HFF-Myc (cell line): Measurements from ENCODE around the gene THBS3.
"Not testable (repeated sequence)": the region's sequence is repeated elsewhere in the genome, so short reads cannot be mapped to it uniquely, and the experiment has no call there.

Source experiments
- DNase-seq: peaks from one replicate; pipeline ENCODE4 v3.0.0-alpha.2; 2011; ENCODE audit warnings: low read depth; ENCODE audit errors: extremely low read depth
- H3K4me3 ChIP-seq: replicated peaks from 2 replicates; pipeline ENCODE4 v1.5.1; 2011; ENCODE audit warnings: low read depth, mild to moderate bottlenecking, control low read depth, low read length
- CTCF ChIP-seq: IDR thresholded peaks from 2 replicates; pipeline ENCODE4 v1.5.1; 2012; ENCODE audit warnings: mild to moderate bottlenecking, low read depth, low read length, control low read depth; ENCODE audit errors: missing control alignments

Gene THBS3

GRCh38 chr1:155253208-155253607, 45.5 kb upstream of the THBS3 start:
- TF ChIP-seq CTCF: no peak
- no peak for DNase-seq
- H3K4me3 ChIP-seq: peak overlapping the region; percentile 82

- no peak for DNase-seq
- H3K4me3 ChIP-seq: no peak overlapping the region
- no peak for TF ChIP-seq CTCF
Observed at GRCh38 chr1:155251566-155251965, 43.9 kb upstream of the THBS3 start.

GRCh38 chr1:155250633-155251449, 43.1 kb upstream of the THBS3 start:
- no peak for DNase-seq
- TF ChIP-seq CTCF: peak; percentile 100
- no peak overlapping the region for H3K4me3 ChIP-seq

GRCh38 chr1:155250246-155250632, 42.5 kb upstream of the THBS3 start:
- H3K4me3 ChIP-seq: no peak overlapping the region
- no peak for DNase-seq
- TF ChIP-seq CTCF: no peak

GRCh38 chr1:155247667-155248553, 40.2 kb upstream of the THBS3 start:
- H3K4me3 ChIP-seq: no peak overlapping the region
- no peak for TF ChIP-seq CTCF
- DNase-seq: no peak

GRCh38 chr1:155246796-155247195, 39.1 kb upstream of the THBS3 start:
- H3K4me3 ChIP-seq, DNase-seq: not testable (repeated sequence)

- DNase-seq: no peak
- TF ChIP-seq CTCF: no peak
- peak overlapping the region; percentile 60 for H3K4me3 ChIP-seq
Observed at GRCh38 chr1:155245163-155245524, 37.4 kb upstream of the THBS3 start.
